Measurements from ENCODE around the gene SMIM43. TPM values are rescaled to one million over a fixed set of nuclear protein-coding genes. Genes with fewer than 3 reads are reported as not detected.

The SMIM43 gene
- total RNA-seq, result under 0.01 and 0.20 TPM in 2 replicates

GRCh38 chr4:121764702-121765367, at the start of gene SMIM43:
Gene SMIM43 (minus strand): TSS chr4:121765164. CDS start chr4:121765105, 59 bp downstream.

GRCh38 chr4:121800961-121801714, 36.2 kb upstream of the SMIM43 start, which contains the start of gene EXOSC9:
Gene EXOSC9 (plus strand): TSS chr4:121801323. CDS start chr4:121801425, 102 bp downstream.

Other genes starting within 250 kb of the SMIM43 start
- gene ANXA5, start 68.2 kb downstream of the SMIM43 start, total RNA-seq, result 649 and 872 TPM in 2 replicates
- gene EXOSC9, start 36.2 kb upstream of the SMIM43 start, total RNA-seq, result 32.7 and 40.5 TPM in 2 replicates
- 55.5 and 86.6 TPM in 2 replicates for gene CCNA2, start 58.7 kb upstream of the SMIM43 start, total RNA-seq
- gene BBS7, start 105.3 kb upstream of the SMIM43 start, total RNA-seq, result 16.9 and 23.5 TPM in 2 replicates
- gene TRPC3, start 186.9 kb upstream of the SMIM43 start, total RNA-seq, result under 0.01 TPM in 1 of 2 replicates, not detected in the other

Data from subcutaneous preadipocyte (primary cell).